ENCODE measurements around the gene TAS2R40.

GRCh38 chr7:143227806-143228205 lies 6.0 kb downstream of the TAS2R40 start:
- TF ChIP-seq, protein P1, sequence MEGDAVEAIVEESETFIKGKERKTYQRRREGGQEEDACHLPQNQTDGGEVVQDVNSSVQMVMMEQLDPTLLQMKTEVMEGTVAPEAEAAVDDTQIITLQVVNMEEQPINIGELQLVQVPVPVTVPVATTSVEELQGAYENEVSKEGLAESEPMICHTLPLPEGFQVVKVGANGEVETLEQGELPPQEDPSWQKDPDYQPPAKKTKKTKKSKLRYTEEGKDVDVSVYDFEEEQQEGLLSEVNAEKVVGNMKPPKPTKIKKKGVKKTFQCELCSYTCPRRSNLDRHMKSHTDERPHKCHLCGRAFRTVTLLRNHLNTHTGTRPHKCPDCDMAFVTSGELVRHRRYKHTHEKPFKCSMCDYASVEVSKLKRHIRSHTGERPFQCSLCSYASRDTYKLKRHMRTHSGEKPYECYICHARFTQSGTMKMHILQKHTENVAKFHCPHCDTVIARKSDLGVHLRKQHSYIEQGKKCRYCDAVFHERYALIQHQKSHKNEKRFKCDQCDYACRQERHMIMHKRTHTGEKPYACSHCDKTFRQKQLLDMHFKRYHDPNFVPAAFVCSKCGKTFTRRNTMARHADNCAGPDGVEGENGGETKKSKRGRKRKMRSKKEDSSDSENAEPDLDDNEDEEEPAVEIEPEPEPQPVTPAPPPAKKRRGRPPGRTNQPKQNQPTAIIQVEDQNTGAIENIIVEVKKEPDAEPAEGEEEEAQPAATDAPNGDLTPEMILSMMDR (conservative IDR thresholded peaks at IDR 0.05 in 1 of 2, IDR thresholded peaks at IDR 0.05 in 1 of 2; ENCODE audit: extremely low read depth in 1 of 2, insufficient read depth in 1 of 2, low read depth in 1 of 2, low read length in 2 of 2), result no peak
- TF ChIP-seq EZH2 (IDR thresholded peaks at IDR 0.05; ENCODE audit: borderline replicate concordance, low read length), result no peak
